Stromal cell of bone marrow (primary cell): Measurements from ENCODE around the gene IL1RL1.

ENCODE experiments used
- DNase-seq: peaks from one replicate; pipeline ENCODE4 v3.0.0-alpha.2; 2012; ENCODE audit warnings: low read depth

IL1RL1 gene

GRCh38 chr2:102310964-102311640 lies at the start of gene IL1RL1:
Gene IL1RL1, plus strand, starts transcription at chr2:102311563. Its CDS starts 26,702 bp downstream, at chr2:102338265.
- no peak for DNase-seq

- DNase-seq = no peak
These were observed 48.9 kb upstream of the IL1RL1 start for GRCh38 chr2:102262216-102263129.

- DNase-seq = no peak
These were observed 46.4 kb upstream of the IL1RL1 start for GRCh38 chr2:102264952-102265351.

- no peak for DNase-seq
These were observed 45.2 kb upstream of the IL1RL1 start for GRCh38 chr2:102266204-102266603.

GRCh38 chr2:102267774-102268173 lies 43.6 kb upstream of the IL1RL1 start:
- DNase-seq = no peak

- peak; percentile 45 for DNase-seq
These were observed 42.7 kb upstream of the IL1RL1 start for GRCh38 chr2:102268510-102269199.

- no peak for DNase-seq
These were observed 42.2 kb upstream of the IL1RL1 start for GRCh38 chr2:102269200-102269524.

- no peak for DNase-seq
These were observed 39.5 kb upstream of the IL1RL1 start for GRCh38 chr2:102271844-102272243.

- no peak for DNase-seq
These were observed 37.6 kb upstream of the IL1RL1 start for GRCh38 chr2:102273619-102274211.

- no peak for DNase-seq
These were observed 34.7 kb upstream of the IL1RL1 start for GRCh38 chr2:102276549-102277201.

GRCh38 chr2:102277202-102277700 lies 34.1 kb upstream of the IL1RL1 start:
- no peak for DNase-seq

GRCh38 chr2:102278720-102279390 lies 32.5 kb upstream of the IL1RL1 start:
- DNase-seq = no peak

GRCh38 chr2:102279391-102279735 lies 32.0 kb upstream of the IL1RL1 start:
- DNase-seq = no peak

GRCh38 chr2:102282678-102283091 lies 28.7 kb upstream of the IL1RL1 start:
- no peak for DNase-seq

GRCh38 chr2:102283996-102284395 lies 27.4 kb upstream of the IL1RL1 start:
- DNase-seq = no peak

- DNase-seq = no peak
These were observed 26.8 kb upstream of the IL1RL1 start for GRCh38 chr2:102284611-102285010.

- no peak for DNase-seq
These were observed 26.0 kb upstream of the IL1RL1 start for GRCh38 chr2:102285368-102285767.

- DNase-seq = no peak
These were observed 25.3 kb upstream of the IL1RL1 start for GRCh38 chr2:102286041-102286440.

- no peak for DNase-seq
These were observed 22.2 kb upstream of the IL1RL1 start for GRCh38 chr2:102289129-102289528.

GRCh38 chr2:102290594-102290993 lies 20.8 kb upstream of the IL1RL1 start:
- no peak for DNase-seq
